IPS-18c (cell line): ENCODE results near the gene SPATA13.

Experiments
- H3K4me3 ChIP-seq: 2 replicates; pipeline ENCODE4 v1.7.0; 2013; ENCODE audit warnings: low read depth, mild to moderate bottlenecking, low read length, moderate library complexity; ENCODE audit not compliant: insufficient read depth
- H3K9me3 ChIP-seq: one replicate; pipeline ENCODE4 v1.6.1; 2013; ENCODE audit warnings: mild to moderate bottlenecking, low read length, moderate library complexity; ENCODE audit not compliant: control insufficient read depth, insufficient read depth

Gene SPATA13

GRCh38 chr13:24153347-24153746, 7.2 kb upstream of the SPATA13 start:
- no peak overlapping the region for H3K4me3 ChIP-seq
- H3K9me3 ChIP-seq, result no peaks in the 10 kb centered on the region

GRCh38 chr13:24153979-24154701, 6.4 kb upstream of the SPATA13 start:
- Histone ChIP-seq H3K9me3 (no peaks in the 10 kb centered on the region), H3K4me3 (no peak overlapping the region)

GRCh38 chr13:24159357-24159756, 1.2 kb upstream of the SPATA13 start:
- H3K4me3 ChIP-seq, result no peak overlapping the region
- H3K9me3 ChIP-seq, result no peaks in the 10 kb centered on the region

DNA sequence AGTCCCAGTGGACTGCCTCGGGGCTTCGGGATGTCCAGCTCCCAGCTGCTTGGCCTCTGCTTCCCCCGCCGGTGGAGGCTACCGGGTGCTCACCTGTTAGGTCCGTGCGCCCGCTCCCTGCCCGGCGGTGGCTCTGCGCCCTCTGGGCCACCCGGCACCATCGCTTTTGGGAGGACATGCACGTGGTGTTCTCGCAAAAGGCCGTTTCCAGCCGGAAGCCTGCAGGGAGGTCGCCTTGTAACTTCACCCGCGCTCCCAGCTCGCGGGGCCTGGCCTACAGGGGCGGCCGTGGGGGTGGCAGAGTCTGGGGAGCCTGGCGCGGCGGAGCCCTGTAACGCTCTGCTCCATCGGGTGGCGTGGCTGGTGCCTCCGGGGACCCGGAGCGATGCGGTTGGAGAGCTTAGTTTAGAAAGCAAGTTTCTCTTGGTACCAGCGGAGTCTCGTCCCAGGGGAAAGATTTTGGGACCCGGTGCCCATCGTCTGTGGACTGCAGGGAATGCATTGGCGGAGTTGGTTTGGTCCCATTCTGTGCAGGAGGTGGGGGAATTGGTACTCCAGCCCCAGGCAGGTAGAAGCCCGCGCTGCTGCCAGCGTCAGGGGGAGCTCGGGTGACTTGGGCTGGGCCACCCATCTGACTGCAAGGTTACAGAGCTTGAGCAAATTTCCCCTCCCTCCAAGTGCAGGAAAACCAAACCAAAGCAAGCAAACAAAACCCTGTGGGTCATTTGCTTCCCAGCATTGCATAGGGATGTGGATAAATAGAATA, 673 bp downstream of the SPATA13 start:
- Histone ChIP-seq H3K9me3 (no peaks in the 10 kb centered on the region), H3K4me3 (peak overlapping the region; percentile 88)

DNA sequence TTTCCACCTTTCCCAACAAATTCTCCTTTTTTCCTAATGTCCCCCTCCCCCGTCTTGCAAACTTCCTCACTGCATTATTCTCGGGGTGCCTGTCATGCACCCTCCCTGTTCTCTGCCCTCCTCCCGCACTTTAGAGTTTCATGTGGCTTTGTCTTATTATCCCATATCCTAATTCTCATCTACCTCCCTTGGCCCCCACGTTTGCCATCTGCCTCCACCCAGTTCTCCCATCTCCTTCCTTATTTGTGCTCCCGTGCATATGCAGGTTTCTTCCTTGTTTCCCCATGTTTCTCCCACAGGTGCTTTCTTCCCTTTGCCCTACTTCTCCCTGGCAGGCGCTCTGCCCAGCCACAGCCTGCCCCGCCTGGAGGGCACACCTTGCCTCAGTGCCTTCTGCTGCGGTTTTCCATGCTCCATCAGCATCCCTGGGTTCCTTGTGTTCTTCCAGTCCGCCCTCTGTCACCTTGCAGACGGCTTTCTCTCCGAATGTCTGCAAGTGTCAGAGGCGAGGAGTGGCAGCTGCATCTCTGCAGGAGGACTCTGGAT, 1.5 kb downstream of the SPATA13 start:
- Histone ChIP-seq H3K9me3 (no peaks in the 10 kb centered on the region), H3K4me3 (peak overlapping the region; percentile 88)

- Histone ChIP-seq H3K4me3 (no peak overlapping the region), H3K9me3 (no peaks in the 10 kb centered on the region)
Measured at GRCh38 chr13:24162604-24163003, 2.1 kb downstream of the SPATA13 start.

- H3K9me3 ChIP-seq, result no peaks in the 10 kb centered on the region
- H3K4me3 ChIP-seq, result no peak overlapping the region
Measured at GRCh38 chr13:24165746-24166145, 5.2 kb downstream of the SPATA13 start.

DNA sequence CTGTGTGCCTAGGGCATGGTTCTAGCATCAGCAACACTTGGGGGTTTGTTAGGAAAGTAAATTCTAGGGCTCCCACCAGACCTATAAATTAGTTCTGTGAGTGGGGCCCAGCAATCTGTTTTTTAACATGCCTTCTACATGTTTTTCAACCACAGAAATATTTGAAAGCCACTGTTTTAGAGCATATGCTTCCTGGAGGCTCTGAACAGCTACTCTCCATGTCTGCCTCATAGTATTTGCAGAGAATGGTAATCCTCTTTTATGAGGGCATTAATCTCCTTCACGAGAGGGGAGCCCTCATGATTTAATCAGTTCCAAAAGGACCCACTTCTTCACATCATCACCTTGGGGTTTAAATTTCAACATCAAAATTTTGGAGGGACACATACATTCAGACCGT, 6.0 kb downstream of the SPATA13 start:
- Histone ChIP-seq H3K4me3 (no peak overlapping the region), H3K9me3 (no peaks in the 10 kb centered on the region)

DNA sequence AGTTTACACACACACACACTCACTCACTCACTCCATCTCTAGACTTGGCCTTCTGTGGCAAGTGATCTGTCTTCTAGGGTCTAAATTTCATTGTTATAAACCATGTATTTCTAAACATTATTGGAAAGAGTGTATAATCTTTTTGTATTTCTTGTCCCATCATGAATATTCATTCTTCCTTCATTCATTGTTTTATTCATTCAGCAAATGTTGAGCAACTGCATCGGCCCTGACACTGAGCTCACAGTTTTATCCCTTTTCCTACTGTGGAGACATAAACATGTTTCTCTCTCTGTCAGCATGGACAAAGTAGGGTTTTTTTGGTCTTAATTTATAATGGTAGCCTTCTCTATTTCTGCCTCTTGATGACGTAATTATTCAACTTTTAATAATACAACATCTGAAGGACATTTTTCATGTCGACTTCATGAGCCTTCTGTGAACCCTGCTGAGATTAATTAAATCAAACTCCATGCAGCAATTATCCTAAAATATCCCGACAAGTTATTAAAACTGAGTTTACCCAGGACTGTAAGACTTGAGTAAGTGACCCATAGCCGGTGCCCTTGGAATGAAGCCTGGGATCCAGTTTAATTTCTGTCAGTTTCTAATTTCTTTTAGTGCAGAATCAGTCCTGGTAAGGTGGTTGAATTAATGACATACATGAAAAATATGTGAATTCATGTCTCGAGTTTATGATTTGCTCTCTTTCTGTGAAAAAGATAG, 7.3 kb downstream of the SPATA13 start:
- no peak overlapping the region for H3K4me3 ChIP-seq
- H3K9me3 ChIP-seq, result no peaks in the 10 kb centered on the region

DNA sequence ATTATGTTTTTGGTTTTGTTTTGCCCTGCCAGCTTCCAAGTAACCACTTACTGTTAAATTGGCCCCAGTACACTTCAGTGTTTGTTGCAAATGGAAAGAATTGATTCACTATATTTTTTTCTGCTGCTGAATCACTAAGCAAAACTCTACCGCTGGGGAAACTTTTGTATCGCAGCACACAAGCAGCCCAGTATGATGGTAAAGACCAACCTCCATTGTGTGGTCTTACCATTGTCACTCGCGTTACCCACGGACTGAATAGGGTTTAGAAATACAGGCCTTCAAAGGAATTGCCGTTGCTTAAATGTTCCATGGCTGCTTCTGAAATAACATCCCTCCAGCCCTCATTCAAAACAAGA, 7.9 kb downstream of the SPATA13 start:
- no peak overlapping the region for H3K4me3 ChIP-seq

DNA sequence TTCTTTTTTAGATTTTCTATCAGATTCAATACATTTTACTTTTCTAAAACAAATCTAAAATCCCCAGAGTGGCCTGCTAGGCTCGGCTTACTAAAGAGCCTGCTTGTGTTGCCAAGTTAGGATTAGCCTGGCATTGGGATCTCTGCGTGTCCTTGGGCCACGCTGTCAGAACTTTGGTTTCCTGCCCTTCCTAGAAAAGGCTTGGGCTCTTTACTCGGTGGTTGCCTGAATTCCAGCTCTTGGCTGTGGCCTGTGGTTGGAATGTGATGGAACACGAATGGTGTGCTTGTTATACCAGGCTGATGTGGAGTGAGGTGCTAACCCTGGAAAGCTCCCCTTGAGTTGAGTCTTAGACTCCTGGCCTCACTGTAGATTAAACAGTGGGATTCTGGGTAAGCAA, 8.5 kb downstream of the SPATA13 start:
- no peak overlapping the region for H3K4me3 ChIP-seq
- no peaks in the 10 kb centered on the region for H3K9me3 ChIP-seq

More for the DNA sequence above, 7.9 kb downstream of the SPATA13 start:
- H3K9me3 ChIP-seq, result no peaks in the 10 kb centered on the region

GRCh38 chr13:24172071-24172470, 11.6 kb downstream of the SPATA13 start:
- no peak overlapping the region for H3K4me3 ChIP-seq
- no peaks in the 10 kb centered on the region for H3K9me3 ChIP-seq

- Histone ChIP-seq H3K9me3 (no peaks in the 10 kb centered on the region), H3K4me3 (no peak overlapping the region)
Measured at GRCh38 chr13:24173795-24174194, 13.3 kb downstream of the SPATA13 start.

GRCh38 chr13:24175847-24176246, 15.3 kb downstream of the SPATA13 start:
- no peak overlapping the region for H3K4me3 ChIP-seq
- H3K9me3 ChIP-seq, result no peaks in the 10 kb centered on the region

DNA sequence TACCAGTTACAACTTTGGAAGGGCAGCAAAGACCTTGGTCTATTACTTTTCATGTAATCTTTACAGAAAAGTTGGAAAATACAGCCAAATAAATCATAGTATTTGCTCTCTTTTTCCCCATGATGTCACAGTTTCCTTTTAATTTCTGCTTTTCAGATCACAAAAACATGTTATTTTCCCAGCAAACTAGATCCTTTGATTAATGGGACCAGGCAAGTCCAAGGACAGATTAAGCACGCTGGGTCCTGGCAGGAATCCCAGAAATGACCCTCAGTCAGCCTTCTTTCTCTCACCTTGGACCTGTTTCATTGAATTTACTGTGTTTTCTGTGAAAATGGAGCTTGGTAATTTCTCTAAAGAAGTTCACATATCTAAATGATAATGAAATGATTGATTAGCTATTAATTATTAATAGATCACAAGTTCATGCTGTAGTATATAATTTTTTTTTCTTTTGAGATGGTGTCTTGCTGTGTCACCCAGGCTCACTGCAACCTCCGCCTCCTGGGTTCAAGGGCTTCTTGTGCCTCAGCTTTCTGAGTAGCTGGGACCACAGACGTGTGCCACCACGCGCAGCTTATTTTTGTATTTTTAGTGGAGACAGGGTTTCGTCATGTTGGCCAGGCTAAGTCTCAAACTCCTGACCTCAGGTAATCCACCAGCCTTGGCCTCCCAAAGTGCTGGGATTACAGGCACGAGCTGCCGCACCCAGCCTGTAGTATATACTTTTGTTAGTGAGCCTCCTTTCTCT, 16.0 kb downstream of the SPATA13 start:
- H3K9me3 ChIP-seq, result no peaks in the 10 kb centered on the region
- H3K4me3 ChIP-seq, result no peak overlapping the region

GRCh38 chr13:24178847-24179485, 18.4 kb downstream of the SPATA13 start:
- H3K4me3 ChIP-seq, result no peak overlapping the region
- no peaks in the 10 kb centered on the region for H3K9me3 ChIP-seq

DNA sequence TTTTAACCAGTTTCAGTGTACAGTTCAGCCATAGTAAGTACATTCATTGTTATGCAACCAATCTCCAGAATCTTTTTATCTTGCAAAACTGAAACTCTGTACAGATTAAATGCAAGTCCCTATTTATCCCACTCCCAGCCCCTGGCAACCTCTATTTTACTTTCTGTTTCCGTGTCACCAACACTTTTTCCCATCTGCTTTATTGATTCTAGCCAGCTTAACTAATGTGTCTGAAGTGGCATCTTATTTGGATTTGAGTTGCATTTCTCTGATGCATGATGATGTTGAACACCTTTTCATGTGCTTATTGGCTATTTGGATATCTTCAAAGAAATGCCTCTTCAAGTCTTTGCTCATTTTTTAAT, 18.9 kb downstream of the SPATA13 start:
- H3K4me3 ChIP-seq, result no peak overlapping the region

More for the DNA sequence above, 18.9 kb downstream of the SPATA13 start:
- H3K9me3 ChIP-seq, result no peaks in the 10 kb centered on the region
